ENCODE data around the gene MACF1.
"Not testable (repeated sequence)": the region's sequence is repeated elsewhere in the genome, so short reads cannot be mapped to it uniquely, and the experiment has no call there.

The MACF1 gene

DNA sequence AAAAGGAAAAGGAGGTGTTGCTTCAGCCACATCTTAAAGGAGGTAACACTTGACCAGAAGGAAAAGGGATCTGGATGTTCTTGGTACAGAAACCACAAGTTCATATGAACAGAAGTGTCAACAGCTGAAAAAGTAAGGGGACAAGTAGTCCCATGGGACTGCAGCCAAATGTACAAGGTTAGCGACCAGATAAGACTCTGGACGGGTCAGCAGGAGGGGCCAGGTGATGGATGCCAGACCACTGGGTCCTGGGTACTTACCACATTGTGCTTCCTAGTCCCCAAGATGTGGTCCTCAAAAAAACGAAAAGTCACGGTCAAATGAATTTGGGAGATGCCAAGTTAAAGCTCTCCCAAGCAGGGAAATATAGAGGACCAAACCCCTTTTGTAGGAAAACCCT is 270.3 kb downstream of the MACF1 start:
- no peak for DNase-seq (ENCODE audit: low read depth)
- no peak overlapping the region for H3K4me3 ChIP-seq (ENCODE audit: low read depth, low read length)
- in situ Hi-C loops (cut with HindIII; ENCODE audit: low sequenced_read_pairs): no loop called here
- TF ChIP-seq, protein P1, sequence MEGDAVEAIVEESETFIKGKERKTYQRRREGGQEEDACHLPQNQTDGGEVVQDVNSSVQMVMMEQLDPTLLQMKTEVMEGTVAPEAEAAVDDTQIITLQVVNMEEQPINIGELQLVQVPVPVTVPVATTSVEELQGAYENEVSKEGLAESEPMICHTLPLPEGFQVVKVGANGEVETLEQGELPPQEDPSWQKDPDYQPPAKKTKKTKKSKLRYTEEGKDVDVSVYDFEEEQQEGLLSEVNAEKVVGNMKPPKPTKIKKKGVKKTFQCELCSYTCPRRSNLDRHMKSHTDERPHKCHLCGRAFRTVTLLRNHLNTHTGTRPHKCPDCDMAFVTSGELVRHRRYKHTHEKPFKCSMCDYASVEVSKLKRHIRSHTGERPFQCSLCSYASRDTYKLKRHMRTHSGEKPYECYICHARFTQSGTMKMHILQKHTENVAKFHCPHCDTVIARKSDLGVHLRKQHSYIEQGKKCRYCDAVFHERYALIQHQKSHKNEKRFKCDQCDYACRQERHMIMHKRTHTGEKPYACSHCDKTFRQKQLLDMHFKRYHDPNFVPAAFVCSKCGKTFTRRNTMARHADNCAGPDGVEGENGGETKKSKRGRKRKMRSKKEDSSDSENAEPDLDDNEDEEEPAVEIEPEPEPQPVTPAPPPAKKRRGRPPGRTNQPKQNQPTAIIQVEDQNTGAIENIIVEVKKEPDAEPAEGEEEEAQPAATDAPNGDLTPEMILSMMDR (IDR thresholded peaks at IDR 0.05; ENCODE audit: low read depth, low read length, missing control alignments): no peak

DNA sequence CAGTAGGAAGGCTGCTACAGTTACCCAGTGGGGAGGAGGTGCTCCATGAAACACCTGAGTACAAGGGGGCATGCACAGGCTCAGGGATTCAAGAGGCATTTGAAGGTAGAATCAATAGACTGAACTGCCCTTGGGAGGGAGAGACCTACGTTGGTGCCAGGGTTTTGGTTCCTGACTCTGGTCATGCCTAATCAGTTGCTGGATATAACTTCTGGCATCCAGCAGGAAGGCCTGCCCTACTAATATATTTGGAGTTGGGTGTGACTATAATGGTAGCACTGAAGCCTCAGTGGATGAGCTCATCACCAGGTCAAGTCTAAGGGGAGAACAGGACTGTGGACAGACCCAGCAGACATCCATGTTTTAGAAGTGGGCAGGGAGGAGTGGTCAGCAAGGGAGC is 271.1 kb downstream of the MACF1 start:
- in situ Hi-C loops (cut with HindIII; ENCODE audit: low sequenced_read_pairs); DNase-seq (ENCODE audit: low read depth); H3K4me3 ChIP-seq (ENCODE audit: low read depth, low read length): not testable (repeated sequence)

DNA sequence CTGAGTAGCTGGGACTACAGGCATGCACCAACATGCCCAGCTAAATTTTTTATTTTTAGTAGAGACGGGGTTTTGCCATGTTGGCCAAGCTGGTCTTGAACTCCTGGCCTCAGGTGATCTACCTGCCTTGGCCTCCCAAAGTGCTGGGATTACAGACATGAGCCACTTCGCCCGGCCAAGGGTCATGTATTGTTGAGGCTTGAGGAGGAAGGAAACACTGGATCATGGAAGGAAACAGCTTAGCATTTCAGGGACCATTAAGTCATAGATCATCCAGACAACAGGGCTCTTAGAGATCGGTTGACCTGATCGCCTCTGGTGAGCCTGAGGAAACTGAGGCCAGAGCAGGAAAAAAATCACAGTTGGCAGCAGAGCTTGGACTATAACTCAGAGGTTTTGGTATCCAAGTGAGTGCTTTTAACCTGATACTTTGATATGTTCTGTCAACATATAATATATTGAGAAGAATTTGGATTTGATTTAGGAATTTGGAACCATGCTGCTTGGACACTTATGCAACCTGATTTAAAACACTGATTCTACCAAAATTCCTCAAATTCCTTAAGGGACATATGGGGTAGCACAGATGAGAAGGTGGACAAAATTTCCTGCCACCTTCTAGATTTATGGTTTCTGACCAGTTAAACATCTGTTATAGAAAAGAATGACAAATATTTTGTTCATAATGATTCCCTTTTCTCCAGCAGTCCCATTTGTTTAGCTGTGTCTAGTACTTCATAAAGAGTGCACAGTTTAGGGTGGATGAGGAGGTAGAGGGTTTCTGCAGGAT is 273.8 kb downstream of the MACF1 start:
- in situ Hi-C loops (cut with HindIII; ENCODE audit: low sequenced_read_pairs): no loop called here
- DNase-seq (ENCODE audit: low read depth): no peak
- no peak overlapping the region for H3K4me3 ChIP-seq (ENCODE audit: low read depth, low read length)
- TF ChIP-seq, protein P1 (IDR thresholded peaks at IDR 0.05; ENCODE audit: low read depth, low read length, missing control alignments): no peak

DNA sequence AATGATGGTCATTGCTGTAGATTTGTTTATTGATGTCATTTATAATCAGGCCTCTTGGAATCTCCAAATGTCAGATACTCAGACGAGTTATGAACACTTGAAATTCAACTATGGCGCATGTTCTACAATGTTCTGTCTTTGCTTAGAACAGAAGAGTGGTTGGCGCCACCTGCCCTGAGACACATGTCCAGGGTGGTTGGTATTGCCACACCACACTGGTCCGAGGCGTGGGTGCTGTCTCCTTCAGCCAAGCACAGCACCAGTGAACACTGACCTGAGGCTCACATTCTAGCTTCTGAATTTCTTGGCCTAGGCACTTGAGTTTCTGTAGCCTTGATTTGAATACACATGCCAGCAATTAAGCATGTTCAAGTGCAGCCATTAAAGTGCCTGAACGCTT is 276.8 kb downstream of the MACF1 start:
- H3K4me3 ChIP-seq (ENCODE audit: low read depth, low read length): no peak overlapping the region
- TF ChIP-seq, protein P1 (IDR thresholded peaks at IDR 0.05; ENCODE audit: low read depth, low read length, missing control alignments): no peak
- in situ Hi-C loops (cut with HindIII; ENCODE audit: low sequenced_read_pairs): no loop called here
- no peak for DNase-seq (ENCODE audit: low read depth)

DNA sequence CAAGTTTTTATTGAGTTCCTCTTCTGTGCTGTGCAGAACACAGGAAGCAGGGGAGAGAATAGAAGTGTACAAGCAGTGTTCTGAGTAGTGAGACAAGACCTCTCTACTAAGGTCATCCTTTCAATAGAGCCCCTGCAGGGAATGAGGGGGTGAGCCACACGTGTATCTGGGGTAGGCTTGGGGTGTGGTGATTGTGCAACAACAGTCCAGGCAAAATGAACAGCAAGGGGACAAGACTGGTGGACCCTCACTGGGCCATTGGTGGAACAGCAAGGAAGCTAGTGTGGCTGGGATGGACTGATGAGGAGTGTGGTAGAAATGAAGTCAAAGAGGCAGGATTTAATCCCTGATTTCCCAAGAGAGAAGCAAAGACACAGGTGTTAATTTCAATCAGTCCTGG is 278.8 kb downstream of the MACF1 start:
- no peak overlapping the region for H3K4me3 ChIP-seq (ENCODE audit: low read depth, low read length)
- TF ChIP-seq, protein P1 (IDR thresholded peaks at IDR 0.05; ENCODE audit: low read depth, low read length, missing control alignments): no peak
- DNase-seq (ENCODE audit: low read depth): no peak
- in situ Hi-C loops (cut with HindIII; ENCODE audit: low sequenced_read_pairs): no loop called here

DNA sequence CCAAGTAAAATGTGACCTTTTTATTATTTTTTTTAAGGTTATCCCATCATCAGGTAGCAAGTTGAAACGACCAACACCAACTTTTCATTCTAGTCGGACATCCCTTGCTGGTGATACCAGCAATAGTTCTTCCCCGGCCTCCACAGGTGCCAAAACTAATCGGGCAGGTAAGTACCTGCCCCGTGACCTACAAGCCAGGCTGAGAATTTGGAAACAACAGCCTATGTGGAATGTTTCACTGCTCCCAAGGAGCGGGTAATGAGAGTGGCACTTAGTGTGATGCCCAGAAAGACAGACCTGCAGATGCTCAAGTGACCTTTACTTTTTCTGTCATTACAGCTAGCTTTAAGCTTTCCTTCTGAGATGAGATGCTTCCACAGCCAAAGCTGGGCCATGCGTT is 280.1 kb downstream of the MACF1 start:
- no peak overlapping the region for H3K4me3 ChIP-seq (ENCODE audit: low read depth, low read length)
- no peak for DNase-seq (ENCODE audit: low read depth)
- TF ChIP-seq, protein P1 (IDR thresholded peaks at IDR 0.05; ENCODE audit: low read depth, low read length, missing control alignments): no peak
- in situ Hi-C loops (cut with HindIII; ENCODE audit: low sequenced_read_pairs): no loop called here

DNA sequence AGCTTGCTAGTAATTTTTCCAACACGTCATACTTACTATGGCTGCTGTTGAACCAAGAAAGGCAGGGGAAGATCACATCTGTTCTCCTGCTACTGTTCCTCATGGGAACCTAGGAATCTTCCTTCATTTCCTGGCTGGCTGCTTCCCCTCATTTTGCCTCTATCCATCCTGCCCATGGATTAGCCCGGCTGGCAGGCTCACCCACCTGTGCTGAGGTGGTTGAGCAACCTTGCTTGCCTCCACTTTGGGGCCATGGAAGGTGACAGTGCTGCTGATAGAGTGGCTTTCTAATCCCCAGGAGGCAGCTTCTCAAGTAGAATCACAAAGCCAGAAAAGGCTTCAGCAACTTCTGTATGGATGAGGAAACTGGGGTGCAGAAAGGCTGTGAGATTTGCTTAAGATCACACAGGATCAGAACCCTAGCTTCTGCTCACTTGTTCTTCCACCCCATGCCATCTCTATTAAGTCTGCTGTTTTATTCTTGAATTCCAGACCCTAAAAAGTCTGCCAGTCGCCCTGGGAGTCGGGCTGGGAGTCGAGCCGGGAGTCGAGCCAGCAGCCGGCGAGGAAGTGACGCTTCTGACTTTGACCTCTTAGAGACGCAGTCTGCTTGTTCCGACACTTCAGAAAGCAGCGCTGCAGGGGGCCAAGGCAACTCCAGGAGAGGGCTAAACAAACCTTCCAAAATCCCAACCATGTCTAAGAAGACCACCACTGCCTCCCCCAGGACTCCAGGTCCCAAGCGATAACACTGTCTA is 280.7 kb downstream of the MACF1 start:
- TF ChIP-seq, protein P1 (IDR thresholded peaks at IDR 0.05; ENCODE audit: low read depth, low read length, missing control alignments): no peak
- no peak overlapping the region for H3K4me3 ChIP-seq (ENCODE audit: low read depth, low read length)
- no peak for DNase-seq (ENCODE audit: low read depth)
- in situ Hi-C loops (cut with HindIII; ENCODE audit: low sequenced_read_pairs): no loop called here
